ENCODE results near the gene CPNE2. TPM values are rescaled to one million over a fixed set of nuclear protein-coding genes. Genes with fewer than 3 reads are reported as not detected.
A peak's percentile ranks its signal among the peaks of the same experiment; 100 is the strongest.
"Not testable (repeated sequence)": the region's sequence is repeated elsewhere in the genome, so short reads cannot be mapped to it uniquely, and the experiment has no call there.

CPNE2 gene
- total and polyA plus RNA-seq, 8 donors = 49.4 to 72.1 (median 67.5) TPM

- TF ChIP-seq CTCF (IDR thresholded peaks at IDR 0.05) = no peak
- ATAC-seq = no peak
- Histone ChIP-seq H3K4me3 (no peak overlapping the region), H3K36me3 (peaks cover 0 to 6% of the 10 kb centered on the region in 2 donors), H3K27me3 (no peaks in the 10 kb centered on the region), H3K27ac (no peak overlapping the region), H3K9me3 (no peaks in the 10 kb centered on the region), H3K4me1 (peaks cover 0 to 64% of the 10 kb centered on the region in 2 donors)
- DNase-seq = no peak
- intact Hi-C loops (cut with DNase I) = no loop called here
These were observed 16.0 kb downstream of the CPNE2 start for GRCh38 chr16:57108432-57108831.

- DNase-seq; ATAC-seq; H3K27me3 ChIP-seq; intact Hi-C loops (cut with DNase I); H3K27ac ChIP-seq; H3K4me3 ChIP-seq; H3K9me3 ChIP-seq: not testable (repeated sequence)
- Histone ChIP-seq H3K36me3 (peaks cover 0 to 17% of the 10 kb centered on the region in 2 donors), H3K4me1 (peaks cover 0 to 61% of the 10 kb centered on the region in 2 donors)
These were observed 17.1 kb downstream of the CPNE2 start for GRCh38 chr16:57109259-57110105.

GRCh38 chr16:57110937-57111336 is 18.6 kb downstream of the CPNE2 start:
- Histone ChIP-seq H3K4me3 (no peak overlapping the region), H3K4me1 (peaks cover 0 to 54% of the 10 kb centered on the region in 2 donors), H3K9me3 (no peaks in the 10 kb centered on the region), H3K36me3 (peaks cover 0 to 30% of the 10 kb centered on the region in 2 donors), H3K27ac (no peak overlapping the region), H3K27me3 (no peaks in the 10 kb centered on the region)
- DNase-seq (no peak), ATAC-seq (no peak)
- intact Hi-C loops (cut with DNase I) = no loop called here
- TF ChIP-seq CTCF (IDR thresholded peaks at IDR 0.05) = no peak

- H3K9me3 ChIP-seq = no peaks in the 10 kb centered on the region
- H3K27ac ChIP-seq = peak overlapping the region in 1 of 2 donors; percentile 45
- no peak for ATAC-seq
- intact Hi-C loops (cut with DNase I) = no loop called here
- no peak for DNase-seq
- no peak overlapping the region for H3K4me3 ChIP-seq
- H3K4me1 ChIP-seq = peaks cover 0 to 52% of the 10 kb centered on the region in 2 donors
- TF ChIP-seq CTCF (IDR thresholded peaks at IDR 0.05) = no peak
- H3K36me3 ChIP-seq = peaks cover 0 to 35% of the 10 kb centered on the region in 2 donors
- H3K27me3 ChIP-seq = no peaks in the 10 kb centered on the region
These were observed 19.0 kb downstream of the CPNE2 start for GRCh38 chr16:57111420-57111819.

GRCh38 chr16:57112403-57113041 is 20.1 kb downstream of the CPNE2 start:
- Histone ChIP-seq H3K27me3 (no peaks in the 10 kb centered on the region), H3K9me3 (no peaks in the 10 kb centered on the region), H3K36me3 (peaks cover 0 to 46% of the 10 kb centered on the region in 2 donors), H3K4me3 (no peak overlapping the region), H3K27ac (peak overlapping the region in 1 of 2 donors; percentile 45), H3K4me1 (peaks cover 0 to 41% of the 10 kb centered on the region in 2 donors)
- TF ChIP-seq CTCF (IDR thresholded peaks at IDR 0.05) = no peak
- ATAC-seq (no peak), DNase-seq (no peak)
- intact Hi-C loops (cut with DNase I) = no loop called here

Measured in left lung (tissue), 10 donors.